NCI-H2107 treated with DMSO at 0.1 percent for 48 hours (cell line): ENCODE measurements around the gene KCNQ2.
A peak's percentile ranks its signal among the peaks of the same experiment; 100 is the strongest.
"Not testable (repeated sequence)": the region's sequence is repeated elsewhere in the genome, so short reads cannot be mapped to it uniquely, and the experiment has no call there.

Experiments
- DNase-seq: peaks from one replicate; lab custom pipeline; 2025; ENCODE audit not compliant: unreplicated experiment; lab: John Stamatoyannopoulos, UW

KCNQ2 gene

GRCh38 chr20:63471981-63472831 is at the start of gene KCNQ2:
Gene KCNQ2, minus strand, starts transcription at chr20:63472655. Its CDS starts 192 bp downstream, at chr20:63472463.
- no peak for DNase-seq

DNA sequence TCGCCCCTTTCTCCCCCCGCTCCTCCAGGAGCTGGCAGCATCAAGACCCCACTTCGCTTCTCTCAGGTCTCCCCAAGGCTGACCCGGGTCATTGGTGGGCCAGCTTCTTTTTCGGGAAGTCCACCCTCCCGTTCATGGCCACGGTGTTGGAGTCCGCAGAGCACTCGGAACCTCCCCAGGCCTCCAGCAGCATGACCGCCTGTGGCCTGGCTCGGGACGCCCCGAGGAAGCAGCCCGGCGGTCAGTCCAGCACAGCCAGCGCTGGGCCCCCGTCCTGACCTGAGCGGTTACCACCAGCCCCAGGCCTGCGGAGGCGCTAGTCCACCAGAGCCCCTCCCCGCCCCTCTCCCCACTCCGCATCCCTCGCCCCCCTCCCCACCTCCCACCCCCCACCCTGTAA is 49.1 kb upstream of the KCNQ2 start:
- no peak for DNase-seq

GRCh38 chr20:63520934-63521601 is 48.6 kb upstream of the KCNQ2 start:
- no peak for DNase-seq

DNA sequence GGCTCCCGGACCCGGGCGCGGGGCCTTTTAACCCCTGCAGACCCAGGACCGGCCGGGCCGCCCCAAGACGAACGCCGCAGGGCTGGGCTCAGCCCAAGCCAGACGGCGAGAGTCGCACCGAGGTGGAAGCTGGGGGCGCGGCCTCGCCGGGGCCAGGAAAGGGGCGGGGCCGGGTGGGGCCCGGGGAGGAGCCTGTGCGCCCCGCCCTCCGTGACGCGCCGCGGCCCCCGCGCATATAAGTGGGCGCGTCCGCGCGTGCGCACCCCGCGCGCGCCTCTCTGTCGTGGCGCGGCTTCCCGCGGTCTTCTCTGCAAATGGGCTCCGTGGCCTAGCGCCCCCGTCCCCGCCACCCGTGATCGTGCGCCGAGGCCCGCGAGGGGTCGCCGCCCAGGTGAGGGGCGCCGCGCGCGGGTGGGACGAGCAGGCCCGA is 48.1 kb upstream of the KCNQ2 start, which contains the start of gene PPDPF:
Gene PPDPF, plus strand, starts transcription at position 262 of the 430 bp plus-strand sequence. CDS start 544 bp downstream, outside the sequence.
- DNase-seq: no peak

DNA sequence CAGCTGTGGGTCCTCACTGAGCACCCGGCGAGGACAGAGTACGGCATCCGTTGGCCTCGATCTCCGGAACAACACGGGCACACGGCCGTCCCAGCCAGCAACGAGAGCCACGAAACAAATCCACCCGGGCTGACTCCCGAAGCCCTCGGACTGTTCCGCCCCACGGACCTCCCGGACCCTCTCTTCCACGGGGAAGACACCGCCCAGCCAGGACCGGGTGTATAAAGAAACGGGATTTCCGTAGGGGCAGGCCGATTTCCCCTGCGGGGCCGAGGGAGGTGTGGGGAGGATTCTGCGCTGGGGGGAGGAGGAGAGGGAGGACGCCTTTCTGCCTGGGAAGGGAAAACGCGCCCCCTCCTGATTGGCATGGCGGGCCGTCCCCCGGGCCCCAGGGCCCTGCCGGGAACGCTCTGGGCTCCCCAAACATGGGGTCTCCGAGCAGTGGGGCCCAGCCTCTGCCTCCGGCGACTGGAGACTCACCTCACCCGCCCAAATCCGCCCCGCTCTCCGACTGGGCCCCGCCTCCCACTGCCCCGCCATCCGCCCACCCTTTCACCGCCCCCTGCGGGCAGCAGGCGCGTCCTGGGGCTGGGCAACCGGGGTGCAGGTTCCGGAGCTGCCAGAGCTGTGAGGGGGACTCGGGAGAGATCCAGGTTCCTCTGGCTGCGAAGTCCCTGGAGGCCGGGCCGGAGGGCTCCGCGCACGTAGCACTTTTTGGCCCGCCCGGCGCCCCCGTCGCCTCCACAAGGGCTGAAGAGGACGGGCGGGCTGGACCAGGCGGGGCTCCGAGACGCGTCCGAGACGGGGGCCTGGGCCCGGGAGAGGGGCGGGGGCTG is 47.4 kb upstream of the KCNQ2 start:
- no peak for DNase-seq

- DNase-seq: no peak
Observed at GRCh38 chr20:63518946-63519667, 46.7 kb upstream of the KCNQ2 start.

DNA sequence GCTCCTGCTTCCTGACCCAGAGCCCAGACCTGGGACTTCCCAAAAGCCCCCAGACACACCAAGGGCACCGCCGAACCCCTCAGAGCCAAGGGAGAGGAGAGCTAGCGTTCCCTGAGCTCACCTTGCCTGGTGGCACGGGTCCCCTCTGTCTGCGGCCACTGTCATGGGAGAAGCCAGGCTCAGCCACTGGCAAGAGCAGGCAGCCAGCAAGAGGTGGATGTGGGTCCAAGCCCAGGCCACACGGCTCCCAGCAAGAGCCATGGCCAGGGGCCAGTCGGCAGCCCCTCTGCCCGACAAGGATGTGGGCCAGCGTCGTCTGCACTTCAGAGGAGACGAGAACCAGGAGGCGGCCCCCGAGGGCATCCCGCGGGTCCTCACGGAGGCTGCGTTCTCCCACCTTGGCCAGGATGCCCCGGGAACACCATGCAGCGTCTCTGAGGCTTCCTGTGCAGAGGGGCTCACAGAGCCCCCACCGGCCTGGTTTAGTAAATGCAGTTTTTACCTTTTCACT is 46.0 kb upstream of the KCNQ2 start:
- DNase-seq: no peak

GRCh38 chr20:63517376-63518309 is 45.2 kb upstream of the KCNQ2 start:
- DNase-seq: no peak

GRCh38 chr20:63514520-63514919 is 42.1 kb upstream of the KCNQ2 start:
- DNase-seq: not testable (repeated sequence)

- no peak for DNase-seq
Observed at GRCh38 chr20:63513207-63513606, 40.8 kb upstream of the KCNQ2 start.

- DNase-seq: peak; percentile 48
Observed at GRCh38 chr20:63509088-63509564, 36.7 kb upstream of the KCNQ2 start.

GRCh38 chr20:63508072-63508768 is 35.8 kb upstream of the KCNQ2 start:
- peak; percentile 53 for DNase-seq

- DNase-seq: no peak
Observed at GRCh38 chr20:63507083-63507743, 34.8 kb upstream of the KCNQ2 start.

- no peak for DNase-seq
Observed at GRCh38 chr20:63505723-63506122, 33.3 kb upstream of the KCNQ2 start.

DNA sequence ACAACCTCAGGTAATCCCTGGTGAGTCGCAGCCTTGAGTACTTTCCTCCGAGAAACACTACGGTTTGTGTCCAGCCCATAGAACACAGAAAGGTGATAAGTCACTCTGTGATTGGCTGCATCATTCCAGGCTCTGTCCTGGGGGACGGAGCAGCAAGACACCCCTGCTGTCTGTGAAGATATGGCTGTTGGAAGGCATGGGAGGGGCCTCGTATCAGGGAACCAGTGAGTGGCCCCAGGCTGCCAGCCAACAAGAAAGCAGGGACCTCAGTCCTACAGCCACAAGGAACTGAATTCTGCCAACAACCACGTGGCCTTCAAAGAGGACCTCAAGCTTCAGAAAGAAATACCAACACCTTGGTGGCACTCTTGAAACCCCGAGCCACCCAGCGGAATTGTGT is 32.8 kb upstream of the KCNQ2 start:
- no peak for DNase-seq

DNA sequence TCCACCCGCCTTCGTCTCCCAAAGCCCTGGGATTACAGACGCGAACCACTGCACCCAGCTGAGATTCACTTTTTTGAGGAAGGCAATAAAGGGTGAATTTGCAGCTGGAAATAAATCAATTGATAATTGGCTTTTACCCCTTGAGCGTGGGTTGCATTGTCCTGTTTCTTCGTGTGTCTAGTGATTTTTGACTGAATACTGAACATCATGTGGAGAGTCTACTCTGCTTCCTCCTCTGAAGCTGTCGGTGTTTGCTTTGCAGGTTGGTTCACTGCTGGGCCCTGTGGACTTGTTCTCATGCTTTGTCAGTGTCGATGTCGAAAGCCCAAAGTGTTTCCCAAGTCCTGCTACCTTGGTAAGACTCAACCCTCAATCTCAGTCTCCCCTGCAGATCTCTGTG is 32.2 kb upstream of the KCNQ2 start:
- DNase-seq: no peak

GRCh38 chr20:63503524-63503923 is 31.1 kb upstream of the KCNQ2 start:
- DNase-seq: no peak

DNA sequence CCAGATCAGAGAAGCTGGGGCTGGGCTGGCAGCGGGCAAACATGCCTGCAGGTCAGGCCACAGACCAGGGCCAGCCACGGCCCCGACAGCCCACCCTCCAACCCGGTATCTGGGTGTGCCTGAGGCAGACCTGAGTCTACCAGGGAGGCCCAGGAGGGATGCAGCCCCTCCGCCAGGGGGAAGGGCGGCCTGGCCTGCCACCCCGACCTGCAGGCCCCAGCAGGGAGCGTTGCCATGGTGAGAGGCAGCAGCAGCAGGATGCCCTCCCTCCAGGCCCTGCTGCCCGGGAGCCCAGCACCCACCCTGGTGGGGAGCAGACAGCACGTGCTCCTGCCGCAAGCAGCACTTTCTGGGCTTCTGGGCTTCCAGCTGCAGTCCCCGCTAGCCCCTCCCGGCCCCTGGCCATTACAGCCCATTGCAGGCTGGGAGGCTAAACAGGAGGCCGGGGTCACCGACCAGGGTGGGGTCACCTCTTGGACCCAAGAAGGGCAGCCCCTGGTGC is 30.3 kb upstream of the KCNQ2 start:
- DNase-seq: peak; percentile 79
